ENCODE measurements around the gene FFAR3. TPM values are rescaled to one million over a fixed set of nuclear protein-coding genes. Genes with fewer than 3 reads are reported as not detected.

FFAR3 gene
- total and polyA plus RNA-seq, 9 donors = 0.12 to 0.43 (median 0.18) TPM; not detected in 4

GRCh38 chr19:35362261-35363000 lies 4.2 kb downstream of the FFAR3 start:
- Histone ChIP-seq H3K27me3 (no peaks in the 10 kb centered on the region), H3K4me1 (ENCODE audit: insufficient read depth) (no peaks in the 10 kb centered on the region), H3K36me3 (no peaks in the 10 kb centered on the region), H3K9me3 (no peaks in the 10 kb centered on the region), H3K4me3 (no peak overlapping the region), H3K27ac (no peak overlapping the region)
- WGBS, 3 donors = 73 to 82% methylated on average over 14 of the region's 14 CpGs; no CpG with 5 or more reads in 1 of the 3 donors
- DNase-seq = no peak
- intact Hi-C loops (cut with DNase I) = no loop called here
- TF ChIP-seq EP300 (IDR thresholded peaks at IDR 0.05) (no peak), POLR2A (IDR thresholded peaks at IDR 0.05) (no peak), CTCF (IDR thresholded peaks at IDR 0.05) (no peak)

DNA sequence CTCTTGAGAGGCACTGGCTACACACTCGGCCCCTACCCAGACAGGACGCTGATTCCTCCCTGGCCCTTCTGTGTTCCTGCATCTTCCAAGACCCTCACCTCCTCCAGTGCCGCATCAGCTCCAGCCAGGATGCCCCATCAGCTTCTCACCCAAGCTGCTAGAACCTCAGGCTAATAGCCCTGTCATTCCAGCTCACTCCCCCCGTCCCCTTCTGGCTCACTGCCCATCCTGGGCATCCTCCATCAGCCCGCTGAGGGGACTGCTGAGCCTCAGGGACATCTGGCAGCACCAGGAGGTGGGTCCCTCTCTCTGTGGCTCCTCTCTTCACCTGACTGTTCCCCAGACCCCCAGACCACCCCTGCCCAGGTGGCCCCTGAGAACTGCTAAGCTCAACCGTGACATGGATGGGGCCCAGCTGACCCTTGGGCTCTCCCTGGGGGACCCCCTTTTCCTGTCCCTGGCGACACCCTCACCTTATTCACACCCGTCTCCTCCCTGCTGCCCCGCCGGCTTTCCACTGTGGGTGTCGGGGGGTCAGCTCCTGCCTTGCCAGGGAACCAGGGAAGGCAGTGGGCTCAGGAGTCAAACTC lies 4.8 kb downstream of the FFAR3 start:
- no peak overlapping the region for H3K4me3 ChIP-seq
- TF ChIP-seq CTCF (IDR thresholded peaks at IDR 0.05) = no peak
- no peak for TF ChIP-seq EP300 (IDR thresholded peaks at IDR 0.05)
- no peak for TF ChIP-seq POLR2A (IDR thresholded peaks at IDR 0.05)
- WGBS, 3 donors = 85 to 88% methylated on average over 10 to 11 of the region's 11 CpGs; no CpG with 5 or more reads in 1 of the 3 donors
- H3K27me3 ChIP-seq = no peaks in the 10 kb centered on the region
- DNase-seq = no peak
- H3K27ac ChIP-seq = no peak overlapping the region
- no peaks in the 10 kb centered on the region for H3K36me3 ChIP-seq
- intact Hi-C loops (cut with DNase I) = no loop called here
- H3K9me3 ChIP-seq = no peaks in the 10 kb centered on the region
- H3K4me1 ChIP-seq (ENCODE audit: insufficient read depth) = no peaks in the 10 kb centered on the region

DNA sequence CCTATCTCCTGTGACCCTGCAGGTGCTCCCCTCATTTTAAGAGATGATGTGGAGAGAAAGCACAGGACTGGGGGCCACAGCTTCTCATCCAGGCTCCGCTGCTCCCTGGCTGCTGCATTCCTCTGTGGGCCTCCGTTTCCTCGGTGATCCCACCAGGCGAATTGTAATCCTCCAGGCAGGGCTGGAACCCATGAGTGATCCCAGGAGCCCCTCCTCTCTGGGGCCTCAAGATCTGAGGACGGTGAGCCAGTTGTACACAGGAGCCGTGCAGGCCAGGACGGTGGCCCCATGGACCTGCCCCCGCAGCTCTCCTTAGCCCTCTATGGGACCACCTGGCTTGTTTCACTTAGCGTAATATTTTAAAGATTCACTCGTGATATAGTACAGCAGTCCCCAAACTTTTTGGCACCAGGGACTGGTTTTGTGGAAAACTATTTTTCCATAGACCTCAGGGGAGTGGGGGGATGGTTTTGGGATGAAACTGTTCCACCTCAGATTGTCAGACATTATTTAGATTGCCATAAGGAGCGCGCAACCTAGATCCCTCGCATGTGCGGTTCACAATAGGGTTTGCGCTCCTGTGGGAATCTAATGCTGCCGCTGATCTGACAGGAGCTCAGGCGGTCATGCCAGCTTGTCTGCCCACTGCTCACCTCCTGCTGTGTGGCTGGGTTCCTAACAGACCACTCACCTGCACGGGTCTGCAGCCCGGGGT lies 5.6 kb downstream of the FFAR3 start:
- TF ChIP-seq EP300 (IDR thresholded peaks at IDR 0.05) (no peak), CTCF (IDR thresholded peaks at IDR 0.05) (no peak), POLR2A (IDR thresholded peaks at IDR 0.05) (no peak)
- 79 to 82% methylated on average over 19 of the region's 19 CpGs; no CpG with 5 or more reads in 1 of the 3 donors for WGBS, 3 donors

GRCh38 chr19:35365303-35365702 lies 7.0 kb downstream of the FFAR3 start:
- TF ChIP-seq POLR2A (IDR thresholded peaks at IDR 0.05) (no peak), CTCF (IDR thresholded peaks at IDR 0.05) (no peak), EP300 (IDR thresholded peaks at IDR 0.05) (no peak)
- Histone ChIP-seq H3K27me3 (no peaks in the 10 kb centered on the region), H3K36me3 (no peaks in the 10 kb centered on the region), H3K4me3 (no peak overlapping the region), H3K9me3 (no peaks in the 10 kb centered on the region), H3K4me1 (ENCODE audit: insufficient read depth) (no peaks in the 10 kb centered on the region), H3K27ac (no peak overlapping the region)
- 90% methylated on average over 4 of the region's 4 CpGs; no CpG with 5 or more reads in 1 of the 3 donors for whole genome bisulfite sequencing, 3 donors
- intact Hi-C loops (cut with DNase I) = no loop called here
- no peak for DNase-seq

More for the DNA sequence above, 5.6 kb downstream of the FFAR3 start:
- H3K9me3 ChIP-seq = no peaks in the 10 kb centered on the region
- H3K27ac ChIP-seq = no peak overlapping the region
- no peaks in the 10 kb centered on the region for H3K4me1 ChIP-seq (ENCODE audit: insufficient read depth)
- no peak for DNase-seq
- intact Hi-C loops (cut with DNase I) = no loop called here
- no peaks in the 10 kb centered on the region for H3K36me3 ChIP-seq
- H3K27me3 ChIP-seq = no peaks in the 10 kb centered on the region
- H3K4me3 ChIP-seq = no peak overlapping the region
